GM21528 (cell line): Measurements from ENCODE around the gene RFNG.

Experiments used
- ATAC-seq: cut with Tn5 transposase; IDR thresholded peaks from one replicate; pipeline ENCODE4 v1.9.1; 2021; ENCODE audit warnings: mild to moderate bottlenecking, moderate library complexity; ENCODE audit not compliant: unreplicated experiment, low FRiP score

RFNG gene

GRCh38 chr17:82059272-82060000 lies 7.8 kb upstream of the RFNG start:
- no peak for ATAC-seq

GRCh38 chr17:82058855-82059249 lies 7.2 kb upstream of the RFNG start:
- ATAC-seq: no peak

- ATAC-seq: no peak
Observed at GRCh38 chr17:82058230-82058854, 6.7 kb upstream of the RFNG start.

- ATAC-seq: no peak
Observed at GRCh38 chr17:82056729-82057621, 5.4 kb upstream of the RFNG start.

- no peak for ATAC-seq
Observed at GRCh38 chr17:82055965-82056728, 4.5 kb upstream of the RFNG start.

- no peak for ATAC-seq
Observed at GRCh38 chr17:82055023-82055964, 3.7 kb upstream of the RFNG start.

GRCh38 chr17:82054351-82055022 lies 2.9 kb upstream of the RFNG start:
- no peak for ATAC-seq

- no peak for ATAC-seq
Observed at GRCh38 chr17:82053556-82054263, 2.1 kb upstream of the RFNG start.

GRCh38 chr17:82053130-82053529 lies 1.5 kb upstream of the RFNG start:
- ATAC-seq: no peak

GRCh38 chr17:82052638-82053059 lies 1.0 kb upstream of the RFNG start:
- no peak for ATAC-seq

- peak; percentile 14 for ATAC-seq
Observed at GRCh38 chr17:82050761-82051641, 610 bp downstream of the RFNG start.

- ATAC-seq: no peak
Observed at GRCh38 chr17:82050152-82050760, 1.4 kb downstream of the RFNG start.

GRCh38 chr17:82049521-82049971 lies 2.1 kb downstream of the RFNG start:
- ATAC-seq: no peak

- ATAC-seq: no peak
Observed at GRCh38 chr17:82049106-82049505, 2.5 kb downstream of the RFNG start.

- ATAC-seq: no peak
Observed at GRCh38 chr17:82048571-82048971, 3.0 kb downstream of the RFNG start.

GRCh38 chr17:82047914-82048570 lies 3.6 kb downstream of the RFNG start:
- ATAC-seq: no peak
